Measurements from ENCODE around the gene NF1.

GRCh38 chr17:31269036-31269577 lies 174.3 kb downstream of the NF1 start:
- TF ChIP-seq CTCF (IDR thresholded peaks at IDR 0.05 in 4 of 5, conservative IDR thresholded peaks at IDR 0.05 in 1 of 5) (no peak), POLR2A (IDR thresholded peaks at IDR 0.05) (no peak)
